Natural killer cell treated with Interleukin-12 subunit alpha and Interleukin-12 subunit beta and Interleukin-15 and Interleukin-18, amount 100 ng/mL, for 72 hours (primary cell): ENCODE results near the gene PTPRN2. TPM values are rescaled to one million over a fixed set of nuclear protein-coding genes. Genes with fewer than 3 reads are reported as not detected.

Experiments used
- ATAC-seq, 2 donors: fragments of 150-1000 bp; cut with Tn5 transposase in 1 of 2; sonication (Bioruptor Pico), chemical (Tn5 transposase) in 1 of 2; 2 replicates each; pipeline ENCODE4 v1.10.0; 2021
- DNase-seq: peaks from one replicate; pipeline ENCODE4 v3.0.0; 2022; ENCODE audit warnings: low spot score
- H3K27ac Mint-ChIP-seq, 2 donors: 1 replicate in 1 of 2; 2 replicates in 1 of 2; pipeline ENCODE4 v1.8.0; 2022; ENCODE audit warnings: mixed read lengths in 2 of 2, mild to moderate bottlenecking in 1 of 2, moderate library complexity in 1 of 2
- H3K27me3 Mint-ChIP-seq, 2 donors: 1 replicate in 1 of 2; 2 replicates in 1 of 2; pipeline ENCODE4 v1.8.0; 2022; ENCODE audit warnings: mixed read lengths in 2 of 2
- H3K36me3 Mint-ChIP-seq: one replicate; pipeline ENCODE4 v1.8.0; 2022; ENCODE audit warnings: mixed read lengths
- H3K4me1 Mint-ChIP-seq, 2 donors: 1 replicate in 1 of 2; 2 replicates in 1 of 2; pipeline ENCODE4 v1.8.0; 2022; ENCODE audit warnings: low read depth in 2 of 2, mixed read lengths in 2 of 2, mild to moderate bottlenecking in 1 of 2
- H3K4me3 Mint-ChIP-seq: one replicate; pipeline ENCODE4 v1.8.0; 2022; ENCODE audit warnings: mixed read lengths
- H3K9me3 Mint-ChIP-seq: 2 replicates; pipeline ENCODE4 v1.8.0; 2022; ENCODE audit warnings: mixed read lengths
- total RNA-seq, 2 donors: library from RNA; stranded (reverse); gene quantifications; one replicate each; pipeline ENCODE4 v1.2.3, GENCODE V29; 2022

Gene PTPRN2
- total RNA-seq, 2 donors from 2014 or later: 0.17 to 0.74 TPM

- no peaks in the 10 kb centered on the region for H3K9me3 Mint-ChIP-seq
- H3K27me3 Mint-ChIP-seq: peaks cover 35 to 57% of the 10 kb centered on the region in 2 donors
- peaks cover 12 to 14% of the 10 kb centered on the region in 2 donors for H3K4me1 Mint-ChIP-seq
- H3K4me3 Mint-ChIP-seq: no peak overlapping the region
- no peak overlapping the region for H3K27ac Mint-ChIP-seq
- peak; percentile 31 for DNase-seq
- ATAC-seq: no peak
- no peaks in the 10 kb centered on the region for H3K36me3 Mint-ChIP-seq
These were observed 1009.8 kb downstream of the PTPRN2 start for GRCh38 chr7:157577796-157578339.

- DNase-seq (no peak), ATAC-seq (no peak)
- peaks cover 12 to 14% of the 10 kb centered on the region in 2 donors for H3K4me1 Mint-ChIP-seq
- H3K4me3 Mint-ChIP-seq: no peak overlapping the region
- peaks cover 34 to 58% of the 10 kb centered on the region in 2 donors for H3K27me3 Mint-ChIP-seq
- H3K27ac Mint-ChIP-seq: no peak overlapping the region
- no peaks in the 10 kb centered on the region for H3K36me3 Mint-ChIP-seq
- no peaks in the 10 kb centered on the region for H3K9me3 Mint-ChIP-seq
These were observed 1010.6 kb downstream of the PTPRN2 start for GRCh38 chr7:157577061-157577460.

GRCh38 chr7:157576415-157576814, 1011.2 kb downstream of the PTPRN2 start:
- H3K4me3 Mint-ChIP-seq: no peak overlapping the region
- DNase-seq: peak; percentile 56
- peaks cover 33 to 58% of the 10 kb centered on the region in 2 donors for H3K27me3 Mint-ChIP-seq

GRCh38 chr7:157575777-157576176, 1011.8 kb downstream of the PTPRN2 start:
- Mint-ChIP-seq H3K27ac (no peak overlapping the region), H3K4me3 (no peak overlapping the region), H3K9me3 (no peaks in the 10 kb centered on the region), H3K36me3 (no peaks in the 10 kb centered on the region), H3K4me1 (peaks cover 12 to 14% of the 10 kb centered on the region in 2 donors), H3K27me3 (peaks cover 31 to 58% of the 10 kb centered on the region in 2 donors)
- peak; percentile 53 for DNase-seq
- no peak for ATAC-seq

More at GRCh38 chr7:157576415-157576814, 1011.2 kb downstream of the PTPRN2 start:
- ATAC-seq: peak; percentile 54 to 72
- no peak overlapping the region for H3K27ac Mint-ChIP-seq
- H3K9me3 Mint-ChIP-seq: no peaks in the 10 kb centered on the region
- H3K36me3 Mint-ChIP-seq: no peaks in the 10 kb centered on the region
- H3K4me1 Mint-ChIP-seq: peaks cover 12 to 14% of the 10 kb centered on the region in 2 donors

DNA sequence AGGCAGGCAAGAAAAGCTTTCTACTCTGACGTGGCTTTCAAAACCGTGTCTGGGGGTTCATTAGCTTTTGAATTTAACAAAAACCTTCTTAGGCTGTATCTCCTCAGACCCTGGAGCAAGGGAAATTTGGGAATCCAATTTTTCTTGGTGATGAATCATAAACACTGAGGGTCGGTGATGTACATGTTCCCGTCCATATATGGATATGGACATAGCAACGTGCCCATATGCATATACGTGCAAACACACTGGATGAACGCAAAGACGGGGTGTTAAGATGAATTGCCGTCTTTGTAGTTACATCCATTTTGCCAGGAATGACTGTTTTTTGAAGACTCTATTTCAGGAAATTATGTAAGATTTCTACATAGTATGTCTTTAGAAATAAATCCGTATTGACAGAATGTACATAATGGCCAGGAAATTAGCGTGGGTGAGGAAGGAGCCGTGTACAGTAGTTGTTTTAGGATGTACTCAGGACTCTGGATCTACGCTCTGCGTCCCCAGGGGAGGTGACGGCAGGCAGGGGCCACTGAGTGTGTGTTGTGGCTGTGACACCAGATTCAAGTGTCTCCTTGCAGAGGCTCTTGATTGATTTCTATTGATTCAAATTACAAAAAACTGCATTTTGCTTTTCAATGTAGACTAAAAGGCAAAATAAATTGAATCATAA, 1012.6 kb downstream of the PTPRN2 start:
- H3K27me3 Mint-ChIP-seq: peaks cover 31 to 58% of the 10 kb centered on the region in 2 donors

DNA sequence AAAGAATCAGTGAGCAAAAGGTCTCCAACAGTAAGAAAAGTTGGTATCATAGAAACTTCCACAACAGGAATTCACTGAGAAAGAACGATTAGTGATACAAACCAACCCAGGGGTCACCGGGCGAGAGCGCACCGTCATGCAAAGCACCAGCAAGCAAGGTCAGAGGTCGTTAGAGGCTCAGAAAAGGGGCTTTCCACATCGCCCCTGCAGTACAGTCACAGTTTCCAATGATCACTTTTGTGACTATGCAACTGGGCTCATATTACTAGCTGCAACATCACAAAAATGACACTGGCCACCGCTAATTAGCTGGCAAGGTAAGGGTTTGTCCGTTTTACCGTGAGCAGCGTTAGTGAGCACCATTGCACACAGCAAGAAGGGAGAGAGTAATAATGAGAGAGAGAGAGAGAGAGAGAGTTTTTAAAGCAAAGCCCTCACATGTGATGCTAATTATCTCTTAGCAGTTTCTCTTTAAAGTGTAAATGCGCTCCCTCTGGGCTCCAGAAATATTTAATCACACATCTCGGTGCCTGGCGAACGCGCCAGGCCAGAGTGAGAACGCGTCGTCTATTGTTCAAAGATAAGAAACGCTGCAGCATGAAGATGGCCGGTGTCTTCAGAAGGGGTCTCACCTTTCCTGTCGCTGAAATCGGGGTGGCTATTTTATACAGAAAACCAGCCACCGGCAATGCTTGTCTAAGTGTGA, 1013.4 kb downstream of the PTPRN2 start:
- H3K9me3 Mint-ChIP-seq: no peaks in the 10 kb centered on the region
- DNase-seq: peak; percentile 49
- peak overlapping the region; percentile 16 for H3K4me3 Mint-ChIP-seq
- no peak for ATAC-seq
- peaks cover 12 to 19% of the 10 kb centered on the region in 2 donors for H3K4me1 Mint-ChIP-seq
- no peaks in the 10 kb centered on the region for H3K36me3 Mint-ChIP-seq
- peak overlapping the region in 1 of 2 donors; percentile 2 for H3K27ac Mint-ChIP-seq
- H3K27me3 Mint-ChIP-seq: peaks cover 30 to 50% of the 10 kb centered on the region in 2 donors

More for the DNA sequence above, 1012.6 kb downstream of the PTPRN2 start:
- Mint-ChIP-seq H3K36me3 (no peaks in the 10 kb centered on the region), H3K4me3 (no peak overlapping the region), H3K9me3 (no peaks in the 10 kb centered on the region), H3K4me1 (peaks cover 12 to 18% of the 10 kb centered on the region in 2 donors), H3K27ac (no peak overlapping the region)
- DNase-seq (peak; percentile 38), ATAC-seq (no peak)

DNA sequence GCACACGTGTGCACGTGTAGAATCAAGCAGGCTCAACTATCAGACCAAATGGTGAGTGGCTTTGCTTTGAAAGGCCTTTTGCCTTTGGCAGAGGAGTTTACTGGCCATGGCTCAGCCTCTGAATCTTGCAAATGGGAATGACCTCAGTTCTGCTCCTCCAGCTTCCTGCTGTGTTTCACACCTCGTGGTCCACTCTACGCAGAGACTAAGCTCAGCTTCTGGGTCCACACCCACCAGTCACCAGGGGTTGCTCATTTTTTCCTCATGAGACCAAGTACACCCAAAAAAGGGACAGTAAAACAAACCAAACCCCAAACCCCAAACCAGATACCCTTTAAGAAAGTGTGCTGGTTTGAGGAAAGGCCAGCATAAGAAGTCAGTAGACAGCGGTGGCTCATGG, 1014.4 kb downstream of the PTPRN2 start:
- H3K27ac Mint-ChIP-seq: no peak overlapping the region
- no peak overlapping the region for H3K4me3 Mint-ChIP-seq
- no peaks in the 10 kb centered on the region for H3K9me3 Mint-ChIP-seq
- DNase-seq (peak; percentile 37), ATAC-seq (no peak)
- H3K36me3 Mint-ChIP-seq: no peaks in the 10 kb centered on the region
- H3K27me3 Mint-ChIP-seq: peaks cover 25 to 45% of the 10 kb centered on the region in 2 donors
- peaks cover 17 to 29% of the 10 kb centered on the region in 2 donors for H3K4me1 Mint-ChIP-seq

DNA sequence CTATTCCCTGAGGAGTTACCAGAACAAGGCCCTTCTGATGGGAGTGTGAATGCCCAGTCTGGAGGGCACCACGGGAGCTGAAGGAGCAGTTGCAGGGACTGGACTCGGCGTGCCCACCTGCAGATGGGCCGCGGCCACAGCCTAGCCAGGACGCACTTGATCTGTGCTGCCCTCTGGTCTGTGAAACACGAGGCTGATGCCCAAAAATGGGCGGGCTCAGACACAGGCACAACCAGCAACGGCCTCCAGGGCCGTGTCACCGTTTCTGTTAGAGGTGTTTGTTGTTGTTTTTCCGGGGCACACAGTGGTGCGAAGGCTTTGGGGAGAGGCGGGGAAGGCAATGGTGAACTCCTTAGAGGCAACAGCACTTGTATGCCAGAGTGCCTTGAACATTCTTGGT, 1015.0 kb downstream of the PTPRN2 start:
- Mint-ChIP-seq H3K9me3 (no peaks in the 10 kb centered on the region), H3K36me3 (no peaks in the 10 kb centered on the region), H3K4me3 (no peak overlapping the region), H3K4me1 (peaks cover 20 to 33% of the 10 kb centered on the region in 2 donors), H3K27ac (no peak overlapping the region), H3K27me3 (peaks cover 24 to 43% of the 10 kb centered on the region in 2 donors)
- ATAC-seq: no peak
- peak; percentile 50 for DNase-seq

GRCh38 chr7:157570531-157571200, 1017.0 kb downstream of the PTPRN2 start:
- Mint-ChIP-seq H3K4me3 (peak overlapping the region; percentile 23), H3K9me3 (no peaks in the 10 kb centered on the region), H3K36me3 (no peaks in the 10 kb centered on the region), H3K4me1 (peaks cover 13 to 27% of the 10 kb centered on the region in 2 donors), H3K27me3 (peaks cover 21 to 37% of the 10 kb centered on the region in 2 donors), H3K27ac (peak overlapping the region in 1 of 2 donors; percentile 37)
- DNase-seq: peak; percentile 22
- peak; percentile 41 to 80 for ATAC-seq

DNA sequence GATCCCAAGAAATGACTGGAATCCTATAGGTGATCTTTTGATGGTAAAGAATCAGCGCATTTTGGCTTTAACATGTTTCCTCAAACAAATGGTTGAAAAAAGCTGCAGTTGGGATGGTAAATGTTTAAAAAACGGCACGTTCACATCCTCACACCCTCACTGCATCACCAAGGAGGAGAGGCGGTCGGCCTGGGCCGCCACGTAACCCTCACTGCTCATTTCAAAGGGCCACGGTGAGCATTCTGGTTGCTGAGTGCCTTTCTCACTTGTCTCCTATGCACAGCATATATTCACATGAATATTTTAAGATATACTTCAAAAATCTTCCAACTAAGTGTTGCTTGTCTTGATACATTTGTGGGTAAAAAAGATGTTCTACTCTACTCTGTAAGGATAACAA, 1017.7 kb downstream of the PTPRN2 start:
- peaks cover 21 to 37% of the 10 kb centered on the region in 2 donors for H3K27me3 Mint-ChIP-seq
- no peaks in the 10 kb centered on the region for H3K9me3 Mint-ChIP-seq
- no peak for ATAC-seq
- H3K4me1 Mint-ChIP-seq: peaks cover 11 to 26% of the 10 kb centered on the region in 2 donors
- no peak for DNase-seq
- peak overlapping the region; percentile 23 for H3K4me3 Mint-ChIP-seq
- peak overlapping the region; percentile 37 to 64 for H3K27ac Mint-ChIP-seq
- H3K36me3 Mint-ChIP-seq: no peaks in the 10 kb centered on the region

GRCh38 chr7:157568770-157569584, 1018.6 kb downstream of the PTPRN2 start:
- no peaks in the 10 kb centered on the region for H3K9me3 Mint-ChIP-seq
- H3K27me3 Mint-ChIP-seq: peaks cover 18 to 33% of the 10 kb centered on the region in 2 donors
- ATAC-seq (peak; percentile 84 to 87), DNase-seq (peak; percentile 68)
- no peaks in the 10 kb centered on the region for H3K36me3 Mint-ChIP-seq
- H3K27ac Mint-ChIP-seq: peak overlapping the region; percentile 37 to 64
- H3K4me3 Mint-ChIP-seq: peak overlapping the region; percentile 91
- peaks cover 11 to 23% of the 10 kb centered on the region in 2 donors for H3K4me1 Mint-ChIP-seq

DNA sequence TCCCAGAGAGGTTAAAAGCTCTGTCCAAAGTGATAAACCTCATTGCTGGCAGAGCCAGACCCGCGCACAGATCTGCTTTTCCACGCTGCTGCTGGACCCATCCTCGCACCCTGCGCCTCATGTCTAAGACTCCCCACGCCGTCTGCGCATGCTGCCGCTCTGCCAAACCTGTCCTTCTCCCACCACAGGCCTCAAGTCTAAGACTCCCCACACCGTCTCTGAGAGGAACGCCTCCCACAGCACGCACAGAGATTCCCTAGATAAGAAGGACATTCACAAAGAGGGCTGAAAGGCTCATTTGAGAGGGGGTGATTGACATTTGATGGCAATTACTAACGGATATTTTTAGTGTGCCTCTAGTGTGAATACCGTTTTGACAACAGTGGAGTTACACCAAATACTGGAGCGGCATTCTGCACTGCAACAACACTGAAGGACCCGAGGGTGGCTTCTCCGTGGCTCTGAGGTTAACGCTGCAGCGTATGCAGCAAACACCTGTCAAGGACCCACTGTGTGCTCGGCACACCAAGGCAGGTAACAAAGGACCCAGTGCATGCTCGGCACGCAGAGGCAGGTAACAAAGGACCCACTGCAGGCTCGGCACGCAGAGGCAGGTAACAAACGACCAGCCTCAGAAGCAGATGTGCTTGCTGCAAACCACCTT, 1019.4 kb downstream of the PTPRN2 start:
- peaks cover 13 to 25% of the 10 kb centered on the region in 2 donors for H3K27me3 Mint-ChIP-seq
- no peak for ATAC-seq
- peaks cover 11 to 19% of the 10 kb centered on the region in 2 donors for H3K4me1 Mint-ChIP-seq

More for the DNA sequence above, 1019.4 kb downstream of the PTPRN2 start:
- Mint-ChIP-seq H3K36me3 (no peaks in the 10 kb centered on the region), H3K4me3 (peak overlapping the region; percentile 91), H3K9me3 (no peaks in the 10 kb centered on the region), H3K27ac (peak overlapping the region; percentile 37 to 64)
- no peak for DNase-seq
